Smooth muscle cell (in vitro differentiated cells): ENCODE data around the gene CPLANE2. TPM values are rescaled to one million over a fixed set of nuclear protein-coding genes. Genes with fewer than 3 reads are reported as not detected.

Experiments used
- DNase-seq: peaks from one replicate; lab custom pipeline; 2025; ENCODE audit not compliant: unreplicated experiment; lab: John Stamatoyannopoulos, UW
- H2AFZ ChIP-seq: fragments of 200-600 bp; sonication (generic); 2 replicates; pipeline ENCODE4 v1.6.0; 2016; ENCODE audit warnings: antibody characterized with exemption, low read depth, mild to moderate bottlenecking
- H3F3A ChIP-seq: fragments of 200-600 bp; sonication (generic); 2 replicates; pipeline ENCODE4 v1.6.0; 2017; ENCODE audit warnings: antibody characterized with exemption, low read depth
- H3K27ac ChIP-seq: fragments of 200-600 bp; sonication (generic); 2 replicates; pipeline ENCODE4 v1.5.1; 2016; ENCODE audit warnings: low read depth, mild to moderate bottlenecking
- H3K27me3 ChIP-seq: fragments of 200-600 bp; sonication (generic); 2 replicates; pipeline ENCODE4 v1.6.1; 2016; ENCODE audit warnings: low read depth, mild to moderate bottlenecking
- H3K36me3 ChIP-seq: fragments of 200-600 bp; sonication (generic); 2 replicates; pipeline ENCODE4 v1.5.1; 2016; ENCODE audit warnings: low read depth
- H3K4me1 ChIP-seq: fragments of 200-600 bp; sonication (generic); 2 replicates; pipeline ENCODE4 v1.5.1; 2016; ENCODE audit warnings: low read depth
- H3K4me2 ChIP-seq: fragments of 200-600 bp; sonication (generic); 2 replicates; pipeline ENCODE4 v1.6.0; 2016; ENCODE audit warnings: mild to moderate bottlenecking
- H3K4me3 ChIP-seq: fragments of 200-600 bp; sonication (generic); 2 replicates; pipeline ENCODE4 v1.5.1; 2016; ENCODE audit warnings: mild to moderate bottlenecking
- H3K79me2 ChIP-seq: fragments of 200-600 bp; sonication (generic); 2 replicates; pipeline ENCODE4 v1.6.0; 2016; ENCODE audit warnings: low read depth, mild to moderate bottlenecking
- H3K9ac ChIP-seq: fragments of 200-600 bp; sonication (generic); 2 replicates; pipeline ENCODE4 v1.6.0; 2016; ENCODE audit warnings: low read depth
- H3K9me3 ChIP-seq: fragments of 200-600 bp; sonication (generic); replicated peaks from 2 replicates; pipeline ENCODE4 v1.5.1; 2016; ENCODE audit warnings: low read depth
- H4K20me1 ChIP-seq: fragments of 200-600 bp; sonication (generic); 2 replicates; pipeline ENCODE4 v1.6.0; 2016; ENCODE audit warnings: low read depth
- WGBS: methylation state at CpG from one replicate; pipeline ENCODE4 v1.1.7; 2016; ENCODE audit warnings: low lambda C conversion rate; 5-methylcytosine and 5-hydroxymethylcytosine counted together
- polyA plus RNA-seq: library from polyadenylated mRNA; unstranded; fragments of >200 nt; fragmentation: Nextera tagmentation; extraction: Ambion mirVana; gene quantifications from 2 replicates; pipeline ENCODE4 v1.2.1, GENCODE V29; 2016
- total RNA-seq: library from RNA; depleted of rRNA; stranded (reverse); fragments of >200 nt; gene quantifications from 2 replicates; pipeline ENCODE4 v1.2.3, GENCODE V29; 2014
- TF ChIP-seq, protein P1 (sequence below): fragments of 200-600 bp; sonication (generic); IDR thresholded peaks from 2 replicates; pipeline ENCODE4 v1.5.1; 2017; ENCODE audit warnings: borderline replicate concordance, mild to moderate bottlenecking, antibody characterized with exemption; ENCODE audit not compliant: insufficient read depth, poor library complexity, severe bottlenecking

Gene CPLANE2
- total and polyA plus RNA-seq, 2 experiments from 2014 or later: 2.2 to 2.5 TPM

GRCh38 chr1:16205334-16205671 is 31.7 kb downstream of the CPLANE2 start:
- no peak overlapping the region for H3K27ac ChIP-seq
- TF ChIP-seq, protein P1, sequence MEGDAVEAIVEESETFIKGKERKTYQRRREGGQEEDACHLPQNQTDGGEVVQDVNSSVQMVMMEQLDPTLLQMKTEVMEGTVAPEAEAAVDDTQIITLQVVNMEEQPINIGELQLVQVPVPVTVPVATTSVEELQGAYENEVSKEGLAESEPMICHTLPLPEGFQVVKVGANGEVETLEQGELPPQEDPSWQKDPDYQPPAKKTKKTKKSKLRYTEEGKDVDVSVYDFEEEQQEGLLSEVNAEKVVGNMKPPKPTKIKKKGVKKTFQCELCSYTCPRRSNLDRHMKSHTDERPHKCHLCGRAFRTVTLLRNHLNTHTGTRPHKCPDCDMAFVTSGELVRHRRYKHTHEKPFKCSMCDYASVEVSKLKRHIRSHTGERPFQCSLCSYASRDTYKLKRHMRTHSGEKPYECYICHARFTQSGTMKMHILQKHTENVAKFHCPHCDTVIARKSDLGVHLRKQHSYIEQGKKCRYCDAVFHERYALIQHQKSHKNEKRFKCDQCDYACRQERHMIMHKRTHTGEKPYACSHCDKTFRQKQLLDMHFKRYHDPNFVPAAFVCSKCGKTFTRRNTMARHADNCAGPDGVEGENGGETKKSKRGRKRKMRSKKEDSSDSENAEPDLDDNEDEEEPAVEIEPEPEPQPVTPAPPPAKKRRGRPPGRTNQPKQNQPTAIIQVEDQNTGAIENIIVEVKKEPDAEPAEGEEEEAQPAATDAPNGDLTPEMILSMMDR: no peak
- over 99% methylated on average over 11 of the region's 11 CpGs for WGBS
- no peaks in the 10 kb centered on the region for H4K20me1 ChIP-seq
- H3K36me3 ChIP-seq: no peaks in the 10 kb centered on the region
- H3K79me2 ChIP-seq: no peaks in the 10 kb centered on the region
- H3K27me3 ChIP-seq: no peaks in the 10 kb centered on the region
- peaks cover 14% of the 10 kb centered on the region for H3K4me1 ChIP-seq
- H3K9ac ChIP-seq: no peak overlapping the region
- peaks cover 3% of the 10 kb centered on the region for H3F3A ChIP-seq
- H3K4me2 ChIP-seq: no peak overlapping the region
- H2AFZ ChIP-seq: no peak overlapping the region
- H3K4me3 ChIP-seq: no peak overlapping the region
- no peaks in the 10 kb centered on the region for H3K9me3 ChIP-seq
- DNase-seq: no peak

DNA sequence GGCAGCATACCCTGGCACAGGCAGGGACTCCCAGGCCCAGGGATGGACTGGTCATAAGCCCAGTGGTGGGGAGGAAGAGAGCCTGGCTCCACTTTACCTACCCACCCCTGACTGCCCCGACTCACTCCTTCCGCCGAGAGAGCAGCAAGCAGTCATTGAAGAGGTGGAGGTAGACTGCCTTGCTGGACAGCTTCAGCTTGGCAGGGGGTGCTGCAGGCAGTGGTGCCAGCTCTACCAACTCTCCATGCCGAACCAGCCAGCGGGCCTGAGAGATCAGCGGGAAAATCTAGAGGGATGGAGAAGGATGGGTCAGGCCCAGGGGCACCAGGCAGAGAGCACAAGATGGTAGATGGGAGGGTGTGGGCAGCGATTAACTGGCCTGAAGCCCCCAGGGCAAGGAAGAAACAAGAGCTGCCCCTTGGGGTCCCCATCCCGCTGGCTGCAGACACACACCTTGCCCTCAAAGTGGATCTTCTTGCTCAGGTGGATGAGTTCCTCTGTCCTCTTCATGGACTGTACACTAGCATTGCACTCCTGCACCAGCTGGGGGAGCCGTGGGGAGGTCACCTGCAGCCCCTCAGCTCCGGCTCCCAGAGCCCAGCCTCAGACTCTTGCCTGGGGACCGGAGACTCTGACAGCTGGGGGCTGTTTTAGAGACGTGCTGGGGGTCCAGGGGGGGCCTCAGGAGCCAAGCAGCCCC is 32.2 kb downstream of the CPLANE2 start:
- 85% methylated on average over 12 of the region's 12 CpGs for WGBS
- H3K9ac ChIP-seq: no peak overlapping the region
- H4K20me1 ChIP-seq: no peaks in the 10 kb centered on the region
- H3F3A ChIP-seq: peaks cover 3% of the 10 kb centered on the region
- no peak overlapping the region for H3K4me3 ChIP-seq
- peaks cover 9% of the 10 kb centered on the region for H3K4me1 ChIP-seq
- no peak overlapping the region for H3K4me2 ChIP-seq
- H2AFZ ChIP-seq: no peak overlapping the region
- no peaks in the 10 kb centered on the region for H3K27me3 ChIP-seq
- no peaks in the 10 kb centered on the region for H3K36me3 ChIP-seq
- TF ChIP-seq, protein P1: peak; percentile 12
- no peaks in the 10 kb centered on the region for H3K79me2 ChIP-seq
- no peak for DNase-seq
- no peak overlapping the region for H3K27ac ChIP-seq
- H3K9me3 ChIP-seq: no peaks in the 10 kb centered on the region

- no peaks in the 10 kb centered on the region for H4K20me1 ChIP-seq
- 97% methylated on average over 2 of the region's 2 CpGs for WGBS
- peaks cover 5% of the 10 kb centered on the region for H3K4me1 ChIP-seq
- no peaks in the 10 kb centered on the region for H3K79me2 ChIP-seq
- no peak overlapping the region for H2AFZ ChIP-seq
- no peak overlapping the region for H3K27ac ChIP-seq
- H3K36me3 ChIP-seq: no peaks in the 10 kb centered on the region
- no peaks in the 10 kb centered on the region for H3K9me3 ChIP-seq
- TF ChIP-seq, protein P1: no peak
- H3F3A ChIP-seq: peaks cover 3% of the 10 kb centered on the region
- H3K9ac ChIP-seq: no peak overlapping the region
- H3K27me3 ChIP-seq: no peaks in the 10 kb centered on the region
- no peak for DNase-seq
- H3K4me2 ChIP-seq: no peak overlapping the region
- no peak overlapping the region for H3K4me3 ChIP-seq
Measured at GRCh38 chr1:16204216-16204615, 32.8 kb downstream of the CPLANE2 start.

- DNase-seq: no peak
- H3K9ac ChIP-seq: no peak overlapping the region
- H2AFZ ChIP-seq: no peak overlapping the region
- H3K4me3 ChIP-seq: no peak overlapping the region
- H3K4me1 ChIP-seq: peaks cover 5% of the 10 kb centered on the region
- H4K20me1 ChIP-seq: no peaks in the 10 kb centered on the region
- H3K4me2 ChIP-seq: no peak overlapping the region
- no peaks in the 10 kb centered on the region for H3K36me3 ChIP-seq
- peaks cover 3% of the 10 kb centered on the region for H3F3A ChIP-seq
- no peaks in the 10 kb centered on the region for H3K27me3 ChIP-seq
- TF ChIP-seq, protein P1: no peak
- WGBS: 90% methylated on average over 3 of the region's 3 CpGs
- H3K79me2 ChIP-seq: no peaks in the 10 kb centered on the region
- H3K27ac ChIP-seq: no peak overlapping the region
- H3K9me3 ChIP-seq: no peaks in the 10 kb centered on the region
Measured at GRCh38 chr1:16203550-16203949, 33.4 kb downstream of the CPLANE2 start.
